Measurements from ENCODE around the gene YBX1. TPM values are rescaled to one million over a fixed set of nuclear protein-coding genes. Genes with fewer than 3 reads are reported as not detected.

Gene YBX1
- 100 to 1,000 TPM; 144 to 325 (median 207) TPM for total RNA-seq
- long read RNA-seq, partial matches to known transcripts: 24 of 24 reads
- long read RNA-seq, other reads (novel, unspliced or antisense): 0 of 24 reads

DNA sequence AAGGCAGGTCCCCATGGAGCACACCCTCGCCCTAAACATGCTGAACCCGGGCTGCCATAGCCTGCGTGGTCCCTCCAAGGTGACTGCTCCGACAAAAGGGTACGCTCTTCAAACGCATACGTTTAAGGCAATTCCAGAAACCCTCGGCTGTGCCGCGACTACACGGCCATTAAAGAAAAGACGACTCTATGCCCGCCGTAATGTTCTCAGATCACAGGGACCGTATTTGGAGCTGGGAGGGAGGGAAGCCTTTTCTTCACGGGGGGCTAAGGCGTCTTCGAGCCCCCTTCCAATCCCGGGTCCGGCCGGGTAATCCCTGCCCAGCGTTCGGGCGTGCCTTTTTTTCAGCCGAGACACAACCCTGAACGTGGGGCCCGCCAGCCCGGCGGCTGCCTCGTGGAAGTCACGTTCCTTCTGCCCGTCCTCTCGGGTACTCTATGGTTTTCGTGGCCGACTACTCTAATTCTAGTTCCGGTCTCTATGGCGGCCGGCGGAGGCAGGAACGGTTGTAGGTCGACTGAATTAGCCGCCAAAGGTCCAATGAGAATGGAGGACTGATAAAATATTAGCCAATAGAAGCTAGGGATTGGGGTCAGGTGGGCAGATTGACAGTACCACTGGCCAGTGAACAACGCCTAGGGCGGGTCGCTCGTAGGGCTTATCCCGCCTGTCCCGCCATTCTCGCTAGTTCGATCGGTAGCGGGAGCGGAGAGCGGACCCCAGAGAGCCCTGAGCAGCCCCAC lies at the start of gene YBX1:
Gene YBX1, plus strand, starts transcription at position 678 of the 743 bp plus-strand sequence. CDS start 148 bp downstream, outside the sequence.
- TF ChIP-seq POLR2A (IDR thresholded peaks at IDR 0.05) (peak; percentile 92), CTCF (IDR thresholded peaks at IDR 0.05) (no peak)
- peaks cover 0 to 45% (median 17%) of the 10 kb centered on the region in 4 donors for H3K4me1 ChIP-seq
- peak within 1 kb of the TSS; percentile 72 to 90 (median 80) for H3K4me3 ChIP-seq
- H3K9me3 ChIP-seq: no peaks in the 10 kb centered on the region
- WGBS (ENCODE audit: insufficient coverage, low coverage, low lambda C conversion rate, missing lambda C conversion rate): 1% methylated on average over 29 of the region's 54 CpGs
- H3K27me3 ChIP-seq: no peaks in the 10 kb centered on the region
- H3K36me3 ChIP-seq: peaks cover 0 to 3% (median 0%) of the 10 kb centered on the region in 4 donors
- ATAC-seq (peak; percentile 94 to 98 (median 96)), DNase-seq (peak; percentile 95 to 98 (median 97))
- intact Hi-C loops (cut with DNase I): no loop called here
- peak within 1 kb of the TSS; percentile 74 to 90 (median 83) for H3K27ac ChIP-seq

DNA sequence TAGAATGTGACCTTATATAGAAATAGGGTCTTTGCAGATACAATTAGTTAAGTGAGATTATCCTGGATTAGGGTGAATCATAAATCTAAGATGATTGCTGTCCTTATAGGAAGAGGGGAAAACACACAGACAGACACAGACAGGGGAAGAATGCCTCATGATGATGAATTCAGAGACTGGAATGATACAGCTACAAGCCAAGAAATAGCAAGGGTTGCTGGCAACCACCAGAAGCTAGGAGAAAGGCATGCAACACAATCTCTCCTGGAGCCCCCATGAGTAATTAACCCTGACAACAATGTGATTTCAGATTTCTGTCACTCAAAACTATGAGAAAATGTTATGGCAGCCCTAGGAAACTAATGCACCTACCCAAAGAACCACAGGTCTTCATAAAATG lies 43.1 kb upstream of the YBX1 start:
- Histone ChIP-seq H3K9me3 (no peaks in the 10 kb centered on the region), H3K4me1 (no peaks in the 10 kb centered on the region), H3K36me3 (no peaks in the 10 kb centered on the region), H3K27ac (no peak overlapping the region), H3K4me3 (no peak overlapping the region), H3K27me3 (no peaks in the 10 kb centered on the region)
- DNase-seq (no peak), ATAC-seq (no peak)
- TF ChIP-seq POLR2A (IDR thresholded peaks at IDR 0.05): no peak
- no peak for TF ChIP-seq CTCF (IDR thresholded peaks at IDR 0.05)
- intact Hi-C loops (cut with DNase I): no loop called here

DNA sequence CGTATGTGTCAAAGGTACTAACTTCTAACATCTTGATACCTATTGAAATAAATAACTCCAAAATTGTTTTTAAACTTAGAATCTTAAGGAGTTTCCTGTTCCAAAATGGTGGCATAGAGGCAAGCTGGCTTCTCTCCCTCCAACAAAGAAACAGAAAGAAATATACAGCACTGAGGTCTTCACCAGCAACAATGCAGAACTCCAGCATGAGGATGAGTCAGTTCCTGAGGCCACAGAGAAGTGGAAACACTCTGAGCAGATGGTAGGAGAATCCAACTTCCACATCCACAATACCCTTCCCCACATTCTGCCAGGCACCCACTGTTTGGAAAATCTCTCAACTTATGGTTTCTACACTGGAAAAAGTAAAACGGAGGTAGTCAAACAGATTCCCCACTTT lies 36.2 kb upstream of the YBX1 start:
- TF ChIP-seq POLR2A (IDR thresholded peaks at IDR 0.05): no peak
- no peak for TF ChIP-seq CTCF (IDR thresholded peaks at IDR 0.05)
- WGBS (ENCODE audit: insufficient coverage, low coverage, low lambda C conversion rate, missing lambda C conversion rate): 92% methylated on average over 2 of the region's 2 CpGs

GRCh38 chr1:42657201-42657600 lies 25.0 kb upstream of the YBX1 start:
- WGBS (ENCODE audit: insufficient coverage, low coverage, low lambda C conversion rate, missing lambda C conversion rate): 77% methylated on average over 4 of the region's 5 CpGs
- DNase-seq (no peak), ATAC-seq (no peak)
- no peak for TF ChIP-seq POLR2A (IDR thresholded peaks at IDR 0.05)
- TF ChIP-seq CTCF (IDR thresholded peaks at IDR 0.05): no peak
- Histone ChIP-seq H3K9me3 (no peaks in the 10 kb centered on the region), H3K4me1 (peaks cover 0 to 12% (median 2%) of the 10 kb centered on the region in 4 donors), H3K36me3 (peaks cover 0 to 5% (median 0%) of the 10 kb centered on the region in 4 donors), H3K27ac (no peak overlapping the region), H3K4me3 (peak overlapping the region in 1 of 3 donors; percentile 89), H3K27me3 (no peaks in the 10 kb centered on the region)
- intact Hi-C loops (cut with DNase I): no loop called here

More for the DNA sequence above, 36.2 kb upstream of the YBX1 start:
- intact Hi-C loops (cut with DNase I): no loop called here
- Histone ChIP-seq H3K9me3 (no peaks in the 10 kb centered on the region), H3K36me3 (no peaks in the 10 kb centered on the region), H3K27me3 (no peaks in the 10 kb centered on the region), H3K27ac (no peak overlapping the region), H3K4me1 (no peaks in the 10 kb centered on the region), H3K4me3 (no peak overlapping the region)
- DNase-seq (no peak), ATAC-seq (no peak)

Data from right lobe of liver (tissue), 6 donors.